Mucosa of gallbladder (tissue), 1 donor: Measurements from ENCODE around the gene ABAT. TPM values are rescaled to one million over a fixed set of nuclear protein-coding genes. Genes with fewer than 3 reads are reported as not detected.
"Not testable (repeated sequence)": the region's sequence is repeated elsewhere in the genome, so short reads cannot be mapped to it uniquely, and the experiment has no call there.

ENCODE experiments used
- DNase-seq: peaks from one replicate; pipeline ENCODE4 v3.0.0-alpha.2; 2020; ENCODE audit warnings: low spot score
- total RNA-seq: library from RNA; stranded (reverse); gene quantifications from one replicate; pipeline ENCODE4 v1.2.1, GENCODE V29; 2021
- donor health status: DM: no; HTN: no; CAD: no.

ABAT gene
- total RNA-seq, 1 donor from 2014 or later, result 26.0 TPM

DNA sequence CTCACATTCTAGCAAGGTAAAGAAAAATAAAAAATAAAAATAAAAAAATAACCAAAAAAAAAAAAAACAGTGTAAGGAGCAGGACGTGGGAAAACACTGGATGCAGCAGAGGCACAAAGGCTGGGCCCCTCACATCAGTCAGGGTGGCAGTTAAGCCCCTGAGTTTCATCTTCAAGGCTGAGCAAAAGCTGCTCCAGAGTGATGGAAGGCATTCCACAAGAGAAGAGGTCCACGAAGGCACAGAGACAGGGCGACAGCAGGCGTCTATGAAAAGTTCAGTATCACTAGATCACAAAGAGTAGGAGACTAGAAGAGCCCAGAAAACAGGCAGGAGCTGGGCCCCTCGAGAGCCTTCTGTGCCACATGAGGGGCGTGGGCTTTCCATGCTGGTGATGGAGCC lies 111.0 kb downstream of the ABAT start:
- no peak for DNase-seq

DNA sequence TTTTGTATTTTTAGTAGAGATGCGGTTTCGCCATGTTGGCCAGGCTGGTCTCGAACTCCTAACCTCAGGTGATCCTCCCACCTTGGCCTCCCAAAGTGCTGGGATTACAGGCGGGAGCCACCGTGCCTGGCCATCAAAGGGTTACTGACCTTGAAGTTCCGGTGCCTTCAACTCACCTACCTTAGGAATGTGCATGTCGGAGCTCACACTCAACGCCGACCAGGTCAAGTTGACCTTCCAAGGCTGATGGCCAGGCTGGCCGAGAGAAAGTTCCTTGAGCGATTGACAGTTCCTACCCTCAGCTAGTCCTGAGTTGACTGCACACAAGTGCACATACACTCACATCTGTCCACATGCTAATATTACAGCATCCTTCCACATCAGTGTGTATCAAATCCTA lies 111.9 kb downstream of the ABAT start:
- not testable (repeated sequence) for DNase-seq

DNA sequence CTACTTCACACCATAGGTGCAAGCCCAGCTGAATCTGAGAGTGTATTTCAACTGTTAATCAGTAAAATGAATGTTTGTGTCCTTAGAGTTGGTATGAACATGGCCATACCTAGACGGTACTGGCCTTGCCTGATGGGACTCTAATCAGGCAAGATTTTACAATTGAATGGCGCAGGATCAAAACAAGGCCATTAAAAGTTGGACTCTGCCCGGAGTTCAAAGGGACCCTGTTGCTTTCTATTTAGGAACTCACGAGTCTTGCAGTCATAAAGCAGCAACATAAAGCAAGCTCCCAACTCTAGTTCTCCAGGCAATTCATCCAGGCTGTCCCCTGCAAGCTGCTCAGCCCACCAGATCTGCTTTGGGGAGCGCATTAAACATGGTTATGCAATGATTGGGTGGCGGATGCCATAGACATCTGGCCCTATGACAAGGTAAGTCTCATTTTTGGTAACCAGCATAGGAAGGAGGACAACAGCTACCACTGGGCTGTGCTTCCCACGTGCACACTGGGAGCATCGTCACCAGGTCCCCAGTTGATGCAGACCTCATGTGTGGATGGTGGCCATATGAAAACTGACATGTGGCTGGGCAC lies 114.3 kb downstream of the ABAT start:
- DNase-seq, result no peak

DNA sequence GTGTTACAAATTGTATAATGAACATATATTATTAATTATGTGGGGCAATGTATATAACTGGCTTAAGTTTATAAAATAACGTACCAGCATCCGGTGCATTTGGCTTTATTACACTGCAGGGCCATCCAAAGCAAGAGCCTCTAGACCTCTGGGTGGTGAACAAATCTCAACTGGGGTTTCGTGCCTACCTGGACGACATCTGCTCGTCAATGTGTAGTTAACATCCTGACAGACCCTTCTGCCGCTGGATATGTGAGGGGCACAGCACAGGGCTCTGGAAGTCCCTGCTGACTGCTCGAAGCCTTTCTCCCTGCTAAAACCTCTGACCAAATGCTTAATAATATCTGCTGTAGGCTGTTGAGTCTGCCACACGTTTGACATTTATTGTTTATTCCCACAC lies 120.7 kb downstream of the ABAT start:
- DNase-seq, result no peak

DNA sequence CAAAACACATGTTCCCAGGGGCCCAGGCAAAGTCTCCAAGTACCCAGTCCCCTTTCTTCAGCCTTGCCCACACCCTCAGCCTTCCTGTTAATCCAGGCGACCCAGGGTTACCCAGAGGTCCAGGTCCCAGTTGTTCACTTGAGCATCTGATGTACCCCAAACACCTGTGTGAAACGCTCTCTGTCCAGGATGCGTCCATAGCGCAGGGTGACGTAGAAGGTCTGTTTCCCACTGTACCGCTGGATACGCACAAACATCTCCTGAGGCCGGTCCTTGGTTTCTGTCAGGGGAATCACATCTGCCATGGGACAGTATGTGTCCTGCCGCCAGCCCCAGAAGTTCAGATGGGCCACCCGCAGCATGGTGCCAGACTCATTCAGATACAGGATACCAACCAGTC lies 121.4 kb downstream of the ABAT start:
- DNase-seq, result no peak

DNA sequence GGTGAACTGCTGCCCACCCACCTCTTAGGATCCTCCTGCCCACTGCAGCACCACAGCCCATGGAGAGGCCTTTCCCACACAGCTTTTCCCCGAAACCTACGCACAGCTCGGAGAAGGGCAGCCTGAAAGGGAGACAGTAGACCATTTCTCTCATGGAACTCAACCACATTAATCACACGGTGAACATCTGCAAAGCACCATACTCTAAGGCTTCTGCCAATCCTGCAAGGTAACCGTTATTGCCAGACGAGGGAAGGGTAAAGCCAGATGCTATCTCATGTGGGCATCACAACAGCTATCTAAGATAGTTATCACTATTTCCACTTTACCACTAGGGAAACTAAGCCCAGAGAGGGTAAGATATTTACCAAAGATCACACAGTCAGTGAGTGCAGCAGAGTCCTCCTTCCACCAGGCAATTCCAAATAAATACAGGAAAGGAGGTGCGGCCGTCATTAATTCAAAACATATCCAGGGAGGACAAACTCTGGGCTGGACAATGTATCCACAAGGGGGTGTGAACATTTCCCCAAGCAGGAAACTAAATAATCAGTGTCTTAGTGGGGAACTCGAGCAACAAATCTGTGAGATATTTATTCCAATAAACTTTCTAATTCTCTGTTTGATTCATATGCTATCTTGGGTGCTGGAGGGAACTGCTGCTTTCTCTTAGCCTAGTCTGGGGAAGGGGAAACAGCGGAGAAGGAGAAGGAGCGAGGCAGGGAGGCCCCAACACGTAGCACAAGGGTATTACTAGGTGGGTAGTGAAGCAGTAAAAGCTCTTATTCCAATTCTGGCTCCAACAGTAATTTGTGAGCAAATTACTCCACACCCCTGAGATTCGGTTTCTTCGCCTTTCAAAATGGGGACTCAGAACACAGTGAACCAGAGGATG lies 122.3 kb downstream of the ABAT start:
- DNase-seq, result no peak

DNA sequence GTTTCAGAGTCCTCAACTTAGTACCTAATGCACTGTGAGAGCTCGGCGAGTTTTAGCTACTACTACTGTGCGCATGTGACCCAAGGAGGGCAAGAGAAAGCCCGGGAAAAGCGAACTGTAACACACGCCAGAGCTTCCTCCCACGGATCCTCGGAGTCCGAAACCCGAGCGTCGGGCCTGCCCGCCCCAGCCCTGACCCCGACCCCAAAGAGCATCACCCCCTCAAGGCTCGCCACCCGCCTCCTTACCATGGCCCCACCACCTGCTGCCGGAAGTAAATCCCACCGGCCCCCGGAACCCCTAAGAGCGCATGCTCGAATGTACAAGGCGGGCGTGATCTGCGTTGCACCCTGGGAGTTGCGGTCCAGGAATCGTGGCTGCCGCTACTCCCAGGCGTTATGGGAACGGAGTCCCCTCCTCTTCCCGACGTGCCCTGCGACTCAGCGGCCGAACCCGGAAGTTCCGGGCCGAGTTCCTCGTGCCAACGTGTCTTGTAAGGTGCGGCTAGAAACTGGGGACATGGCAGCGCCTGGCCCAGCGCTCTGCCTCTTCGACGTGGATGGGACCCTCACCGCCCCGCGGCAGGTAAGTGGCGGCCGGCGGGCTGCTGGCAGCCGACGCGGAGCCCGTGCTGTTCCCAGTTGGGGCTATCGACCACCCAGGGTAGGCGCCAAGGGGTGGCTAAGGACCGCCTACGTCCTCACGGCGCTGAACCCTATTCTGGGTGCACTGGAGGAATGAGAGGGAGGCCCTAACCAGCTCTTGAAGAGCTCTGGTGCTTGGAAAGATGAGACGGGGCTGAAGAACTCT lies 123.2 kb downstream of the ABAT start, which contains the start of the genes PMM2 and TMEM186:
PMM2 (plus strand) TSS at position 476 of the 810 bp plus-strand sequence; CDS start at position 520, 44 bp downstream.
TMEM186 (minus strand) TSS at position 276 of the 810 bp plus-strand sequence; CDS start at position 251, 25 bp downstream.
- DNase-seq, result peak; percentile 97

DNA sequence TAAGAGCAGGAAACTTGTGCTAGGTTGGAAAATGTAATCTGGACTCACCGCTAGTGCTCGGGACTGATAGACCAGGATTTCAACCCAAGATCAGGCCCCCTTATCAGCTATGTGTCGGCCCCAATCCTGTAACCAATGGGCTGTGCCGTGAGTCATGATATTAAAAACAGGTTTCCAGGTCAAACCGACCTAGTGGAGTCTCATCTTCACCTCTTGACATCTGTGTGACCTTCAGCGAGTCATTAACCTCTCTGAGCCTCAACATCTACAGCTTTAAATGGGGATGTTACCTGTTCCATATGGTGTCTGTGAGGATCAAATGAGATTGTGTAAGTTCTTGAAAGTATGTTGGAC lies 123.7 kb downstream of the ABAT start:
- no peak for DNase-seq

DNA sequence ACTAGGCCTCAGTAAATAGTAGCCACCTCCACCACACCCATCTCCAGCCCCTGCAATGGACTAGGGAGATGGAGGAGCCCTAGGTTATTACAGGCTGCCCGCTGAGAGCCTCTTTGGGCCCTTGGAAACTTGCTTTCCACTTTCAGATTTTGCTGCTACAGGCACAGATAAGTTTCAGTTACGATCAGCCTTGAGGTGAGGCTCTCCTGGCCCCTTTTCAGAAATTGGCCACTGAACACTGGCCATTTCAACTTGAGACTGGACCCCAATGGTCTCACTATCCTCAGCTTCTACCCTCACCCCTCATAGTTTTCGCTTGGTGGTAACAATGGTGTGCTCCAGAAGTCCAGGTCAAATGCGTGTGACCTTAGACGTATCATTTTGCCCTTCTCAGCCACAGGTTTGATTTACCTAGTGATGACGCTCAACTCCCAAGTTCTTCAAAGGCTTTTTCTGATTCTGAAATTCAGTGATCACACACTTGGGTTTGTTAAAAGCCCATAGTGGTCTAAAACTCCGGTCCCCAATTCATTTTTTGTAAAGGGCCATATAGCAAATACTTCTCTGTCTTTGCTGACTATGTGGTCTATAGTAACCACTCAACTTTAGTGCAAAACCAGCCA lies 124.2 kb downstream of the ABAT start:
- no peak for DNase-seq

DNA sequence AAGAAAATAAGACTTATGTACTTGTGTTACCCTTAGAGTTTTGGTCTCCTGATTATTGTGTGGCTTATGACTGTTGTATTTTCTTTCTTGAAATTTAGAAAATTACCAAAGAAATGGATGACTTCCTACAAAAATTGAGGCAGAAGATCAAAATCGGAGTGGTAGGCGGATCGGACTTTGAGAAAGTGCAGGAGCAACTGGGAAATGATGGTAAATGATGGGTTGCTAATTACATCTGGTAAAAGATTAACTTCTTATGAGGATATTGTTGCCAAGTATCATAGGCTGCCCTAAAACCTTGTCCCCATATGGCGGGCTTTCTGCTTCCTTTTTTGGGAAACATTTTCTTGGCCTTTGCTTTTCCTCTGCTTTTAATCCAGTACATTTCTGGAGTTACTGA lies 127.3 kb downstream of the ABAT start:
- DNase-seq, result no peak

DNA sequence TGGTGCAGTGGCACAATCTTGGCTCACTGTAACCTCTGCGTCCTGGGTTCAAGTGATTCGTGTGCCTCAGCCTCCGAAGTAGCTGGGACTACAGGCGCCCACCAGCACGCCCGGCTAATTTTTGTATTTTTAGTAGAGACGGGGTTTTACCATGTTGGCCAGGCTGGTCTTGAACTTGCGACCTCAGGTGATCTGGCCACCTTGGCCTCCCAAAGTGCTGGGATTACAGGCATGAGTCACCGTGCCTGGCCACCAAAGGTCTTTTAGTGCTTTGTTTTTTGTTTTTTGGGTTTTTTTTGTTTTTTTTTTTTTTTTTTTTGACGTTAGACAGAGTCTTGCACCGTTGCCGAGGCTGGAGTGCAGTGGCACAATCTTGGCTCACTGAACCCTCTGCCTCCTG lies 129.3 kb downstream of the ABAT start:
- not testable (repeated sequence) for DNase-seq

DNA sequence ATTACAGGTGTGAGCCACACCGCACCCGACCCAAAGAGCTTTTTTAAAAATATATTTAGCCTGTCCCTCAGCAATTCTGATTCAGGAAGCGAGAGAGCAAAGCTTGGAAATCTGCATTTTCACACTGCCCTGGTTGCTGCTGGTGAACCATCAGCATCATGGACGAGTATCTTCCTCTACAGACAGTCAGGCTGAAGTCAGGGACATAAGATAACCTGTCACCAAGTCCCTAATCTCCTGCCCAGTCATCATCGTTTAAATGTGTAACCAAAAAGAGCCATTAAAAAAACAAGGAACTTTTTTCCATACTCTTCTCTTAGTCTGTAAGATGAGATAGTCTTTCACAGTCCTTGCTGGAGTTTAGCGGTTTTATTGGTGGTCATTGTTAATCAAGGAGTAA lies 129.9 kb downstream of the ABAT start:
- no peak for DNase-seq

DNA sequence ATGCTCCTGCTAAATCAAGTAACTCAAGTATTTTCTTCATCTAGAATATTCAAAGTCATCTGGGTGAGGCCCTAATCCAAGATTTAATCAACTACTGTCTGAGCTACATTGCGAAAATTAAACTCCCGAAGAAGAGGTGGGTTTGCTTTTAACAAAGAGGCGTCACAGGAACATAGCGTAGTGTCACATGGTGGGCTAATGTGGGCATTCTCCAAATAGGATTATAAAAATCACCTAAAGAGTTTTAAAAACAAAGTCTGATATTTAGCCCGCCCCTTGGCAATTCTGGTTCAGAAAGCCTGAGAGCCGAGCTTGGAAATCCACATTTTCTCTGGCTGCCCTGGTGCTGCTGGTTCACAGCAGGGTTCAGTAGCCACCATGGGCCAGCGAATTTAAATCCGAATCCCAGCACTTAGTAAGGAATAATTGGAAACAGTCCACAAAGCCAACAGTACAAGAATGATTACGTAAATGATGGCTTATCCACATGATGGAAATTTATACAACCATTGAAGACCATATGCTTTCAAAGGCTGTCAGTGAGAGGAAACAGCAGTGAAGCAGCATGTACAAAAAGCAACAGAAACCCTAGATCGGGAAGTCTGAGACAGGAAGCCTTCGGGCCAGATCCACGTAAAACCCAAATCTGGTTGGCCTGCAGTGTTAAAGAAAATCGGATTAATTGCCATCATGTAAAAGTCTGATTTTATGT lies 132.0 kb downstream of the ABAT start:
- DNase-seq, result no peak

DNA sequence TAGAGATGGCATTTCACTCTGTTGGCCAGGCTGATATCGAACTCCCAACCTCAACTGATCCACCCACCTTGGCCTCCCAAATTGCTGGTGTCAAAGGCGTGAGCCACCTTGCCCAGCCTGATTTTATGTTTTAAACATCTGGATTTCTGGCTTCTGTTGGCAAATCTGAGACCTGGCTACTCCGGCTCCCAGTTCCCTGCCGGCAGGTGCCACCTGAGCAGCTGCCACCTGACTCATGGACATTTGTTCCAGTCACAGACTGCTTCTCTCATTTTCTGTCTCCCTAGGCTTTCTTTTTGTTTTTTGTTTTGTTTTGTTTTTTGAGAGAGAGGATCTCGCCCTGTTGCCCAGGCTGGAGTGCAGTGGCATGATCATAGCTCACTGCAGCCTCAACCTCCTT lies 132.8 kb downstream of the ABAT start:
- no peak for DNase-seq

DNA sequence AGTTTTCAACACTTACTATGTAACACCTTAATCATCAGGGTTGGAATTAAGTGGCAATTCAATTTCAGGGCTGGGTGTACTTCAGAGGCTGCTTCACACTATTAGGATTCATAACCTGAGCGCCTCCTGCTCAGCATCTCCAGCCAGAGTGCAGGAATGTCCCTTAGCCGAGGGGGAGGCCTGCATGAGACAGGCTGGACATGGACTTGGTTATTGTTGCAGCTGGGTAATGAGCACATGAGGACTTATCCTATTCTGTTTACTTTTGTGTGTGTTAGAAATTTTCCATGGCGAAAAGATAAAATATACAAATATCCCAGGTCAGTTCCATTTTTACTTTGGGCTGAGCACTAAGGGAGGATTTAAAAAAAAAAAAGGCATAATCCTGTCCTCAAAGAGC lies 133.6 kb downstream of the ABAT start:
- no peak for DNase-seq

DNA sequence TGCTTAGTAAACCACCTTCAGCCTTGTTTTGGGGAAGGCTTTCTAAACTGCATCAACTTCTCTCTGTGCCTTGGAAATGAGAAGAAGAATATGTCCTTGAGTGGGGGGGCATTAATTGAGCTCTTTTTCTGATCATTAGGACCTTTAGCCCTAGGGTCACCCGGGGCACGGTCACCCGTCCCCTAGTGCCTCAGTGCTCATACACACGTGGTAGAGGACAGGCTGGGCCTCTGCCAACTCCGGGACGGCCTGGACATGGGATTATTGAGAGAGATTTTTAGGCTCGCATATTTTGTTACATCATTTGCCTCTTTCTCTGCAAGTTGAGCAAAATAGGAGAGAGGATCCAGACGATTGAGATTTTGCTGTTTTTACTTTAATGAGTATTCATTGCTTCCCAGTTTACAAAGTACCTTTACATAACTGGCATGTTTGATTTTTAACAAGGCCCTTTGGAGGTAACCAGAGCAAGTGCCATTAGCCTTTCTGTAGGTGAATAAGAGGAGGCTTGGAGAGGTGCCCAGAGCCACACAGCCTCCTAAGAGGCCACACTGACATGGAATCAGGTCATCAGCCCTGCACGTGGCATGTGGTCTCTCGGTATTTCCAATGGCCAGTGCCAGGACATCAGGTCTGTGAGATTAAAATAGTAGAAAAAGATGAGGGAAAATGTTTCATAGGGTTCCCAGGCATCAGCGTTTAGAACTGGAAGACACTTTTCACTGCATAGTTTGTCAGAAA lies 134.4 kb downstream of the ABAT start:
- no peak for DNase-seq

DNA sequence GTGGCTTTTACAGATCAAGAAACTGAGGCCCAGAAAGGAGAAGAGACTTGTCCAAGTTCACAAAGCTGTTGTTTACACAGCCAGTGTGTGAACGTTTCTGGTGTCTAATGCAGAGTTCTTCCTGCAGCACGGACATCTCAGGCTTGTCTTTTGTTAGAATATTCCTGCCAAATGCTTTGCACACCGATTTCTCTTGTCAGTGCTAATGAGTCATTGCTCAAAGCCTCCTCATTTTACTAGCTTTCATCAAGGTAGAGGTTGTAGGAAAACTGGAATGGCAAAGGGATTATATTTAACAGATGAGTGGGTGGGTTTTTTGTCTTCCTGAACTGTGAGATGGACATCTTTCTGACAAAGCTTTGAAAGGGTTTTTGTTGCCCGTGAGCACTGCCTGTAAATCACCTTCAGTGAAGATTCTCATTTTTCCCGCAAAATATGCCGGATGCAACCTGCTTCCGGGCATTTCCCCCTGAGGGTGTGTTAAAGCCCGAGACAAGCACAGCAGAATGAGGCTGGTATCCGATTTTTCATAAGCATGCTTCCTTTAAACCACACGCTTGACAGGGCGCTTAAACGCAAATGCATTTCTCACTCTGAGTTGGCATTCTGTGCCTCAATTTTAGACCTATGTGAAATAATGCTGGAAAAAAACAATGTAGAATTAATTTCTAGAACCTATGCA lies 137.9 kb downstream of the ABAT start:
- no peak for DNase-seq

DNA sequence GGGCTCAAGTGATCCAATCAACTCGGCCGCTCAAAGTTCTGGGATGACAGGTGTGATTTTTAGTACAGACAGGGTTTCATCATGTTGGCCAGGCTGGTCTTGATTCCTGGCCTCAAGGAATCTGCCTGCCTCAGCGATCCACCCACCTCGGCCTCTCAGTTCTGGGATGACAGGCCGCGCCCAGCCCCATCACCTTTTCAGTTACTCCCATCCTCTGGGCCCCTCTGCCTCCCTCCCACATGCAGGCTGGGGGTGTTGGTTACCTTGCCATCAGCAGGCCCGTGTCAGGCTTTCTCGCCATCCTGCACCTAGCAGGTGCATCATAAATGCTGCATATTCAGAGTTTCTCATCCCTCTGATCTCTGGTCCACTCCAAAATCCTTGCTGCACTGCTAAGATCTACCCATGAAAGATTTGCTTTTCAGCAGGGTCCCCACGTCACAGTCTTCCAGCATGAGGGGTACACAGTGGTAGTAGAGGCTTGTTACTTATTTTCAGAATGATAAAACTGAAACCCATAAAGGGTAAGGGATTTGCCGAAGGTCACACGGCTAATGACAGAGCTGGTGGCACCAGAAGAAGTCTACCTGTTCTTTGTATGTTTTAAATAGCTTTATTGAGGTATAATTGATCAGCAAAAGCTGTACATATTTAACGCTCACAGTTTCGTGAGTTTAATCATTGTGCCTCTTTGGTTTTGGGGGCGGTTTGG lies 139.8 kb downstream of the ABAT start:
- no peak for DNase-seq

DNA sequence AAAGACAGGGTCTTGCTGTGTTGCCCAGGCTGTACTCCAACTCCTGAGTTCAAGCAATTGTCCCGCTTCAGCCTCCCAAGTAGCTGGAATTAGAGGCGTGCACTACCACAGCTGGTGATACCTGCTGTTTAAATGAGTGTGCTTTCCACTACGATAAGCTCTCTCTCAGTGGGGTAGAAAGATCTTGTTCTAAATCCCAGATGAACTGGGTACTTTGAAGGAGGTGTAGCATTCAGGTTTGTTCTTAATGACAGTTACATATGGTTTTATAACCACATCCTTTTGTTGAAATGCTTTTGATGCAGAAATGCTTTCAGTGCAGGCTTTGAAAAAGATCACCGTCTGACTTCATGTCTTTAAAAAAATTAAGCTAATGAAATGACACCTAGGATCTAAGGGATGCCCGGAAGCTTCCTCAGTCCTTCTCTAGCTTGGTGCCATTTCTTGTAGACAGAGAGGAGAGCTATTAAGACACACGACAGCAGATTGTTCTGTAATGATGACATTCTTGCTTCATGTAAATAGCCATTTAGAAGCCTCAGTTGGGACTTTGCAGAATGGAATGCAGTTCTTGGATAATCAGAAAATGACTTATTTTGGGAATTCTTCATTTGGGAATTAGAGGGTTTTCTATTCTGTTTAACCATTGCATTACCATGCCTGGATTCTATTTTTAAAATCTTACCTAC lies 142.7 kb downstream of the ABAT start:
- no peak for DNase-seq
